K562 (cell line): ENCODE data around the gene TSGA10IP. TPM values are rescaled to one million over a fixed set of nuclear protein-coding genes. Genes with fewer than 3 reads are reported as not detected.

Experiments used
- FIP1L1 ChIP-seq: fragments of 200-400 bp; formaldehyde crosslinking; IDR thresholded peaks from 2 replicates; pipeline ENCODE4 v1.6.1; 2018; ENCODE audit warnings: mild to moderate bottlenecking, low read depth, low read length; ENCODE audit not compliant: poor library complexity, severe bottlenecking
- GTF2E2 ChIP-seq: fragments of 200-800 bp; sonication (Bioruptor generic); IDR thresholded peaks from 2 replicates; pipeline ENCODE4 v1.6.1; 2016; ENCODE audit warnings: missing genetic modification characterization, missing compliant biosample characterization
- HDAC6 ChIP-seq: IDR thresholded peaks from 2 replicates; pipeline ENCODE4 v1.6.1; 2012; ENCODE audit warnings: low read depth, mild to moderate bottlenecking, control low read depth, inconsistent platforms, low read length, moderate library complexity
- JUND ChIP-seq, 2 experiments: IDR thresholded peaks; 2 replicates in 1 of 2; 3 replicates in 1 of 2; pipeline ENCODE4 v1.6.1; 2011; ENCODE audit warnings: borderline replicate concordance in 2 of 2, low read depth in 2 of 2, low read length in 2 of 2, improper control_type of control experiment in 1 of 2, missing biosample characterization in 1 of 2, missing genetic modification characterization in 1 of 2, missing genetic modification reagents in 1 of 2
- KAT8 ChIP-seq: fragments of 450-650 bp; IDR thresholded peaks from 2 replicates; pipeline ENCODE4 v1.6.1; 2016; ENCODE audit warnings: low read depth, mild to moderate bottlenecking
- MAX ChIP-seq: sonication (generic); formaldehyde crosslinking; IDR thresholded peaks from 2 replicates; pipeline ENCODE4 v1.9.0; 2022; ENCODE audit warnings: mild to moderate bottlenecking, missing genetic modification reagents
- NFE2 ChIP-seq: IDR thresholded peaks from 2 replicates; pipeline ENCODE4 v1.6.1; 2014; ENCODE audit warnings: antibody characterized with exemption, low read depth
- POLR2G ChIP-seq: fragments of 200-400 bp; formaldehyde crosslinking; IDR thresholded peaks from 2 replicates; pipeline ENCODE4 v1.6.1; 2017; ENCODE audit warnings: low read depth, mild to moderate bottlenecking, antibody characterized with exemption, low read length, moderate library complexity
- SP1 ChIP-seq: sonication (generic); formaldehyde crosslinking; IDR thresholded peaks from 2 replicates; pipeline ENCODE4 v1.8.1; 2022; ENCODE audit warnings: mild to moderate bottlenecking, missing genetic modification reagents
- ZNF282 ChIP-seq: sonication (generic); formaldehyde crosslinking; IDR thresholded peaks from 2 replicates; pipeline ENCODE4 v1.8.1; 2023; ENCODE audit warnings: missing genetic modification reagents
- ZNF766 ChIP-seq: fragments of 200-800 bp; sonication (Bioruptor generic); conservative IDR thresholded peaks from 2 replicates; pipeline ENCODE4 v1.6.1; 2016; ENCODE audit warnings: missing genetic modification characterization, missing compliant biosample characterization
- polyA plus RNA-seq, 8 experiments: library from polyadenylated mRNA; depleted of rRNA in 4 of 8; stranded (reverse) in 5 of 8; unstranded in 3 of 8; fragments of >200 nt; fragmentation: Nextera tagmentation in 2 of 8; fragmentation: Illumina TruSeq in 1 of 8; extraction: Ambion mirVana in 2 of 8; extraction: Trizol in 1 of 8; gene quantifications; 2 replicates each; pipeline versions ENCODE4 v1.2.1 to v1.2.3, GENCODE V29; 2011 to 2014; ENCODE audit warnings: inconsistent platforms in 1 of 8, missing spikeins in 1 of 8
- total RNA-seq, 7 experiments: library from RNA; depleted of rRNA in 6 of 7; stranded (reverse); fragments of >200 nt in 6 of 7; fragmentation: Illumina TruSeq in 2 of 7; extraction: Trizol in 2 of 7; gene quantifications; 2 replicates each; pipeline versions ENCODE4 v1.2.1 to v1.2.3, GENCODE V29; 2011 to 2021; ENCODE audit warnings: low replicate concordance in 1 of 7
- TF ChIP-seq, protein P1 (sequence below): IDR thresholded peaks from 2 replicates; pipeline ENCODE4 v1.6.1; 2011; ENCODE audit not compliant: insufficient read length; ENCODE audit errors: extremely low read depth
- TF ChIP-seq, protein P2 (sequence below): sonication (generic); formaldehyde crosslinking; IDR thresholded peaks from 2 replicates; pipeline ENCODE4 v1.8.0; 2022; ENCODE audit warnings: mild to moderate bottlenecking, missing genetic modification reagents

Gene TSGA10IP
- total and polyA plus RNA-seq, 9 of the 15 experiments (the other 6 are each of a cell fraction or from before 2014, with no cell fraction given), result not detected

DNA sequence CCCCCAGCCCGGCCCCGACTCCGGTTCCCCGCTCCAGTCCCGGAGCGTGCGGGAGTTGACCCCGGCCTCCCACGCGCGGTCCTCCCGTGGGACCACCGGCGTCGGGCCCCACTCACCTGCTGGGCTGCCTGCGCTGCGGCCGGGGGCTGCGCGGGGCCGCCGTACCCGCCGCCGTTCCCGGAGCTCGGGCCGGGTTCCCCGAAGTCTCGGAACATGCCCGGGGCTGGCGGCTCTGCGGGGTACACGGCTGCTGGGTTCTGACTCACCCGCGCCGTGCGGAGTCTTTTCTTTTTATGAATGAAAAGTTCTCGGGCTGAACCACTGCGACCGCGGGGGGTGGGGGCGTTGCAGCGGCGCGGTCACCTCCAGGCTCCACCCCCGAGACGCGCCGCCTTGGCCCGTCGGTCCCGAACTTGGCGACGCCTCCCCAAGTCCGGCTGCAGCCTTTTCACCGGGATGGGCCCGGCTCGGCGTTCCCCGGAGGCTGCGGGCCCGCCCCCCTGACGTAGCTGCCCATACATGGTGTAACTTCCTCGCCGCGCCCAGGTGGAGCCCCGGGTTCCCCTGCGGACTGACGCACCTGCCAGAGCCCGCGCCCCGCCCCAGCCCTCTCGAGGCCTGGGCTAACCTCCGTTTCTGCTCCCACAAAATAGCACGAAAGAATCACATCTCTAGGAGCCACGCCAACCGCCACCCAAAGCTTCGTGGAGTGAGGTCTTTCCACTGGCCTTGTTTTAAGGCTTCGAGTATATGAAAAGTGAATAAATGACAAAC is 45.0 kb upstream of the TSGA10IP start, which contains the start of gene FOSL1 (continued):
- TF ChIP-seq ZNF282 (peak; percentile 82; the same call in 1 of the 2 replicates), POLR2G (peak; percentile 96), NFE2 (peak; percentile 7; the same call in 1 of the 2 replicates), SP1 (CRISPR knock-in tag) (peak; percentile 89), ZNF766 (CRISPR knock-in tag) (peak; percentile 70; the same call in 1 of the 2 replicates), MAX (CRISPR knock-in tag) (peak; percentile 45), HDAC6 (no peak), KAT8 (no peak), FIP1L1 (peak; percentile 34), GTF2E2 (tag) (peak; percentile 75), JUND (IDR thresholded peaks at IDR 0.05; ENCODE audit: borderline replicate concordance, low read depth, low read length) (peak; percentile 94), JUND (tag; IDR thresholded peaks at IDR 0.05; ENCODE audit: borderline replicate concordance, low read depth, low read length) (peak; percentile 59; the same call in 1 of the 3 replicates)
- TF ChIP-seq, protein P1, sequence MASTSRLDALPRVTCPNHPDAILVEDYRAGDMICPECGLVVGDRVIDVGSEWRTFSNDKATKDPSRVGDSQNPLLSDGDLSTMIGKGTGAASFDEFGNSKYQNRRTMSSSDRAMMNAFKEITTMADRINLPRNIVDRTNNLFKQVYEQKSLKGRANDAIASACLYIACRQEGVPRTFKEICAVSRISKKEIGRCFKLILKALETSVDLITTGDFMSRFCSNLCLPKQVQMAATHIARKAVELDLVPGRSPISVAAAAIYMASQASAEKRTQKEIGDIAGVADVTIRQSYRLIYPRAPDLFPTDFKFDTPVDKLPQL, result peak; percentile 15
- TF ChIP-seq, protein P2, sequence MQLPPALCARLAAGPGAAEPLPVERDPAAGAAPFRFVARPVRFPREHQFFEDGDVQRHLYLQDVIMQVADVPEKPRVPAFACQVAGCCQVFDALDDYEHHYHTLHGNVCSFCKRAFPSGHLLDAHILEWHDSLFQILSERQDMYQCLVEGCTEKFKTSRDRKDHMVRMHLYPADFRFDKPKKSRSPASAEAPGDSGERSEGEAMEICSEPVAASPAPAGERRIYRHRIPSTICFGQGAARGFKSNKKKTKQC (CRISPR knock-in tag), result peak; percentile 53
